IgD-negative memory B cell (primary cell): ENCODE data around the gene UAP1. TPM values are rescaled to one million over a fixed set of nuclear protein-coding genes. Genes with fewer than 3 reads are reported as not detected.

Source experiments
- H3K27ac Mint-ChIP-seq, 3 donors: one replicate each; pipeline ENCODE4 v1.8.0; 2020 to 2022; ENCODE audit warnings: mild to moderate bottlenecking in 3 of 3, mixed read lengths in 3 of 3, moderate library complexity in 1 of 3
- H3K27me3 Mint-ChIP-seq: one replicate; pipeline ENCODE4 v1.8.0; 2021; ENCODE audit warnings: mixed read lengths
- H3K36me3 Mint-ChIP-seq: one replicate; pipeline ENCODE4 v1.8.0; 2020; ENCODE audit warnings: mild to moderate bottlenecking, mixed read lengths
- H3K4me1 Mint-ChIP-seq, 3 donors: one replicate each; pipeline ENCODE4 v1.8.0; 2020 to 2022; ENCODE audit warnings: mixed read lengths in 3 of 3, mild to moderate bottlenecking in 1 of 3
- H3K4me3 Mint-ChIP-seq, 4 donors: one replicate each; pipeline ENCODE4 v1.8.0; 2020 to 2022; ENCODE audit warnings: mild to moderate bottlenecking in 4 of 4, mixed read lengths in 4 of 4, moderate library complexity in 3 of 4
- H3K9me3 Mint-ChIP-seq, 3 donors: one replicate each; pipeline ENCODE4 v1.8.0; 2020 to 2021; ENCODE audit warnings: mixed read lengths in 3 of 3, mild to moderate bottlenecking in 1 of 3
- polyA plus RNA-seq: library from polyadenylated mRNA; unstranded; fragments of 300-500 nt; fragmentation: Illumina TruSeq; gene quantifications from one replicate; pipeline ENCODE4 v1.2.3, GENCODE V29; 2021

The UAP1 gene
- polyA plus RNA-seq, 1 donor from 2014 or later, result 28.4 TPM

DNA sequence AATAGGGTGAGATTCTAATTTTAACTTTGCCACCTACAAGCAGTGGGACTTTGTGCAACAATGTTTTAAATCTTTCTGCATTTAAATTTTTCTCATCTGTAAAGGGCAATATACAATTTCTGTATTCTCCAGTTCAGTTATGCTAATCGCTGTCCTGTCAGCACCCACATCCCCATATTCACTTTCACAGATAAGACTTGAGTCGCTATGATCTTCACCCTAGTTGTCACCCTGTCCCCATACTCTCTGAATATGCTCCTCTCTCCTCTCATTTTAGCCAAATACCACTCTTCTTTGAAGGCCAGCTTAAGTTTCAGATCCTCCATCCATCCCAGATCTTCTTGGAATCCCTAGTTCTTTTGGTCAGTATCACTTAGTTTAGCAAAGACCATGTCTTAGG, 79.6 kb downstream of the UAP1 start:
- Mint-ChIP-seq H3K4me3 (no peak overlapping the region), H3K27ac (no peak overlapping the region), H3K27me3 (peaks cover 2% of the 10 kb centered on the region), H3K36me3 (no peaks in the 10 kb centered on the region), H3K9me3 (no peaks in the 10 kb centered on the region), H3K4me1 (peaks cover 0 to 4% (median 2%) of the 10 kb centered on the region in 3 donors)

GRCh38 chr1:162644986-162645314, 83.4 kb downstream of the UAP1 start:
- H3K9me3 Mint-ChIP-seq, result peaks cover 0 to 2% (median 0%) of the 10 kb centered on the region in 3 donors
- H3K36me3 Mint-ChIP-seq, result no peaks in the 10 kb centered on the region
- no peak overlapping the region for H3K27ac Mint-ChIP-seq
- H3K27me3 Mint-ChIP-seq, result peaks cover 5% of the 10 kb centered on the region
- no peak overlapping the region for H3K4me3 Mint-ChIP-seq
- peaks cover 0 to 4% (median 0%) of the 10 kb centered on the region in 3 donors for H3K4me1 Mint-ChIP-seq

DNA sequence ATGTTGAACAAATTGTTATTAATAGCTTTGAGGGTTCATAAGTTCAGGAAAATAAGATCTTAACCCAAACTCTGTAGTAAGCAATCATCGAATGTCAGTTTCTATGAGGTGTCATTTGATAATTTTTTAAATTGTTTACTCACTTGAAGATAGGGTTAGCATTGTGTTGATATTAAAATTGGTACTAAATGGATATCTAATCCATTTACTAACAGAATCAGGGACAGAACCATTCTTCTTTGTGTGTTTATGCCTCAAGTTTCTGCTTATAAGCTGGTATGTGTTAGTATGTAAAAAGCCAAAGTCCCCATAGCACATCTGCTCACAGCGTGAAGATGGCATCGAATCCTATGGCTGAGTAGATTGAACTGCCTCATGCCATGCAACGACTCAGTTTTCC, 84.1 kb downstream of the UAP1 start:
- Mint-ChIP-seq H3K4me3 (no peak overlapping the region), H3K27me3 (peaks cover 6% of the 10 kb centered on the region), H3K4me1 (peaks cover 0 to 4% (median 0%) of the 10 kb centered on the region in 3 donors), H3K9me3 (peaks cover 0 to 2% (median 0%) of the 10 kb centered on the region in 3 donors), H3K27ac (no peak overlapping the region), H3K36me3 (no peaks in the 10 kb centered on the region)

GRCh38 chr1:162649583-162649982, 88.1 kb downstream of the UAP1 start:
- peaks cover 3% of the 10 kb centered on the region for H3K36me3 Mint-ChIP-seq
- peaks cover 0 to 2% (median 0%) of the 10 kb centered on the region in 3 donors for H3K4me1 Mint-ChIP-seq
- H3K27ac Mint-ChIP-seq, result no peak overlapping the region
- H3K9me3 Mint-ChIP-seq, result peaks cover 0 to 2% (median 0%) of the 10 kb centered on the region in 3 donors
- H3K27me3 Mint-ChIP-seq, result peaks cover 10% of the 10 kb centered on the region
- no peak overlapping the region for H3K4me3 Mint-ChIP-seq

Other genes with a start within 250 kb of the UAP1 start
- not detected for gene SPATA46, start 184.9 kb upstream of the UAP1 start, polyA plus RNA-seq
- not detected for gene C1orf226, start 180.0 kb upstream of the UAP1 start, polyA plus RNA-seq
- 0.26 TPM for gene SH2D1B, start 149.6 kb upstream of the UAP1 start, polyA plus RNA-seq
- gene UHMK1, start 63.9 kb upstream of the UAP1 start, polyA plus RNA-seq, result 53.7 TPM
- 0.43 TPM for gene DDR2, start 70.7 kb downstream of the UAP1 start, polyA plus RNA-seq
- 26.6 TPM for gene HSD17B7, start 229.0 kb downstream of the UAP1 start, polyA plus RNA-seq